ENCODE measurements around the gene TFE3. TPM values are rescaled to one million over a fixed set of nuclear protein-coding genes. Genes with fewer than 3 reads are reported as not detected.

Gene TFE3
- total and polyA plus RNA-seq, 2 donors (not counting 3 experiments of a cell fraction or from before 2014, with no cell fraction given): 22.3 to 37.1 TPM

DNA sequence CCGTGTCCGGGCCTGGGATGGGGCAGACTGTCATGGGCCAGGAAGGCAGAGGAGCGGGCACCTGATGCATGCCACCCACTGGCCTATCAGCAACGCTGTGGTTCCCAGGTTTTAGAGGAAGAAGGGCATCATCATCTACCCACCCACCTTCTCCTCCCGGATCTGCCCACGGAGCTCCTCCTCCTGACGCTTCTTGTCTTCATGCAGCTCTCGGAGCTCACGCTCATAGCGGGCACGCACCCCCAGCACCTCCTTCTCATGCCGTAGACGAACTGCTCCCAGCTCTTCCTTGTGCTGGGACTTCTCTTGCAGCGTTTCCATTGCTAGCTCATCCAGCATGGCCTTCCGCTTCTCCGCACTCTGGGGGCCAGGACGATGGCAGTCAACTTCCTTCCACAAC is 60.1 kb downstream of the TFE3 start:
- no peak overlapping the region for H3K4me3 ChIP-seq (replicated peaks in 1 of 3; ENCODE audit: insufficient read depth in 1 of 3, low read depth in 1 of 3, low read length in 3 of 3)
- H3K27me3 ChIP-seq (ENCODE audit: control insufficient read depth in 2 of 2, insufficient read depth in 2 of 2, low read length in 2 of 2): no peaks in the 10 kb centered on the region
- no peaks in the 10 kb centered on the region for H3K4me1 ChIP-seq (ENCODE audit: control insufficient read depth, extremely low read depth, insufficient read depth, low read length)
- dilution Hi-C loops (cut with MboI; ENCODE audit: extremely low pct_ligation_motif_present, low sequenced_read_pairs) (no loop called here), intact Hi-C loops (cut with micrococcal nuclease) (no loop called here)
- BruUV-seq (replicated peaks): no TSS peak
- no peaks in the 10 kb centered on the region for H4K20me1 ChIP-seq (replicated peaks; ENCODE audit: control insufficient read depth, extremely low read depth, insufficient read depth, low read length)
- no peak overlapping the region for H2AFZ ChIP-seq (ENCODE audit: low read depth, low read length)
- H3K36me3 ChIP-seq (ENCODE audit: control insufficient read depth in 2 of 2, extremely low read depth in 1 of 2, insufficient read depth in 2 of 2, low read length in 2 of 2): peaks cover 4 to 31% of the 10 kb centered on the region in 2 experiments
- DNase-seq (ENCODE audit: low read depth, low spot score) (no peak), FAIRE-seq (no peak)
- H3K27ac ChIP-seq (ENCODE audit: insufficient read depth, low read depth, low read length): no peak overlapping the region
- H3K79me2 ChIP-seq (ENCODE audit: control insufficient read depth, insufficient read depth, low read length): no peaks in the 10 kb centered on the region
- ChIA-PET POLR2A (no interaction called here), CTCF (no interaction called here)
- no peaks in the 10 kb centered on the region for H3K9me3 ChIP-seq (replicated peaks; ENCODE audit: control insufficient read depth, insufficient read depth, low read length)
- H3K9me1 ChIP-seq (replicated peaks; ENCODE audit: control insufficient read depth, extremely low read depth, insufficient read depth, low read length): no peaks in the 10 kb centered on the region
- no peak overlapping the region for H3K4me2 ChIP-seq (ENCODE audit: insufficient read depth, low read length)
- TF ChIP-seq EZH2 (IDR thresholded peaks at IDR 0.05; ENCODE audit: borderline replicate concordance, low read depth, low read length, severe bottlenecking): no peak
- no peak for TF ChIP-seq JUN (IDR thresholded peaks at IDR 0.05; ENCODE audit: borderline replicate concordance, insufficient read depth, insufficient read length, low read depth)
- no peak for TF ChIP-seq FOS (IDR thresholded peaks at IDR 0.05; ENCODE audit: borderline replicate concordance, insufficient read depth, low read length)
- TF ChIP-seq, protein P1, sequence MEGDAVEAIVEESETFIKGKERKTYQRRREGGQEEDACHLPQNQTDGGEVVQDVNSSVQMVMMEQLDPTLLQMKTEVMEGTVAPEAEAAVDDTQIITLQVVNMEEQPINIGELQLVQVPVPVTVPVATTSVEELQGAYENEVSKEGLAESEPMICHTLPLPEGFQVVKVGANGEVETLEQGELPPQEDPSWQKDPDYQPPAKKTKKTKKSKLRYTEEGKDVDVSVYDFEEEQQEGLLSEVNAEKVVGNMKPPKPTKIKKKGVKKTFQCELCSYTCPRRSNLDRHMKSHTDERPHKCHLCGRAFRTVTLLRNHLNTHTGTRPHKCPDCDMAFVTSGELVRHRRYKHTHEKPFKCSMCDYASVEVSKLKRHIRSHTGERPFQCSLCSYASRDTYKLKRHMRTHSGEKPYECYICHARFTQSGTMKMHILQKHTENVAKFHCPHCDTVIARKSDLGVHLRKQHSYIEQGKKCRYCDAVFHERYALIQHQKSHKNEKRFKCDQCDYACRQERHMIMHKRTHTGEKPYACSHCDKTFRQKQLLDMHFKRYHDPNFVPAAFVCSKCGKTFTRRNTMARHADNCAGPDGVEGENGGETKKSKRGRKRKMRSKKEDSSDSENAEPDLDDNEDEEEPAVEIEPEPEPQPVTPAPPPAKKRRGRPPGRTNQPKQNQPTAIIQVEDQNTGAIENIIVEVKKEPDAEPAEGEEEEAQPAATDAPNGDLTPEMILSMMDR (IDR thresholded peaks at IDR 0.05; ENCODE audit: extremely low read depth in 1 of 2, insufficient read depth in 1 of 2, low read depth in 1 of 2, low read length in 2 of 2): no peak
- TF ChIP-seq POLR2AphosphoS5 (IDR thresholded peaks at IDR 0.05; ENCODE audit: insufficient read depth, low read depth, low read length): no peak
- no peak for TF ChIP-seq MYC (IDR thresholded peaks at IDR 0.05; ENCODE audit: low read depth, low read length)
- TF ChIP-seq, protein P2, sequence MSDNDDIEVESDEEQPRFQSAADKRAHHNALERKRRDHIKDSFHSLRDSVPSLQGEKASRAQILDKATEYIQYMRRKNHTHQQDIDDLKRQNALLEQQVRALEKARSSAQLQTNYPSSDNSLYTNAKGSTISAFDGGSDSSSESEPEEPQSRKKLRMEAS (IDR thresholded peaks at IDR 0.05; ENCODE audit: insufficient read depth, insufficient read length): no peak
- no peak for TF ChIP-seq POLR2A (IDR thresholded peaks at IDR 0.05; ENCODE audit: low read depth, low read length)
- no peak for TF ChIP-seq GATA2 (IDR thresholded peaks at IDR 0.05; ENCODE audit: insufficient read depth, insufficient read length, low read depth, low read length)
- no peak overlapping the region for H3K9ac ChIP-seq (replicated peaks; ENCODE audit: extremely low read depth, insufficient read depth, low read length)
